Tibial nerve (tissue), 4 donors: ENCODE data around the gene ENDOU. TPM values are rescaled to one million over a fixed set of nuclear protein-coding genes. Genes with fewer than 3 reads are reported as not detected.
A peak's percentile ranks its signal among the peaks of the same experiment; 100 is the strongest.

Experiments
- DNase-seq, 2 donors: peaks; one replicate each; pipeline ENCODE4 v3.0.0-alpha.2; 2019; ENCODE audit warnings: low spot score in 2 of 2
- H3K27ac ChIP-seq, 4 donors: fragments of 200-600 bp; sonication (generic) in 3 of 4; one replicate each; pipeline ENCODE4 v1.5.1; 2017 to 2019; ENCODE audit warnings: mild to moderate bottlenecking in 1 of 4
- H3K27me3 ChIP-seq, 2 donors: fragments of 200-600 bp; sonication (generic) in 1 of 2; one replicate each; pipeline versions ENCODE4 v1.5.1 to v1.6.0; 2017 to 2019
- H3K36me3 ChIP-seq, 3 donors: fragments of 200-600 bp; sonication (generic); one replicate each; pipeline ENCODE4 v1.5.1; 2018 to 2019
- H3K4me1 ChIP-seq, 4 donors: fragments of 200-600 bp; sonication (generic) in 3 of 4; one replicate each; pipeline ENCODE4 v1.5.1; 2017 to 2019
- H3K4me3 ChIP-seq, 4 donors: fragments of 200-600 bp; sonication (generic) in 3 of 4; one replicate each; pipeline ENCODE4 v1.5.1; 2017 to 2019; ENCODE audit warnings: mild to moderate bottlenecking in 1 of 4, moderate library complexity in 1 of 4
- H3K9me3 ChIP-seq, 4 donors: fragments of 200-600 bp; sonication (generic) in 3 of 4; one replicate each; pipeline ENCODE4 v1.5.1; 2017 to 2019
- CTCF ChIP-seq, 5 experiments: fragments of 200-600 bp in 3 of 5; fragments of 450-650 bp in 2 of 5; sonication (generic) in 3 of 5; IDR thresholded peaks; one replicate each; pipeline ENCODE4 v1.5.1; 2016 to 2019; ENCODE audit warnings: antibody characterized with exemption in 5 of 5, mild to moderate bottlenecking in 3 of 5, moderate library complexity in 2 of 5
- EP300 ChIP-seq, 2 donors: sonication (generic); formaldehyde crosslinking; IDR thresholded peaks; one replicate each; pipeline ENCODE4 v1.6.1; 2017; ENCODE audit warnings: antibody characterized with exemption in 2 of 2, mild to moderate bottlenecking in 1 of 2
- POLR2A ChIP-seq, 2 donors: fragments of 450-650 bp; IDR thresholded peaks; one replicate each; pipeline ENCODE4 v1.6.1; 2017; ENCODE audit warnings: antibody characterized with exemption in 2 of 2, mild to moderate bottlenecking in 2 of 2, moderate library complexity in 2 of 2
- WGBS, 2 donors: methylation state at CpG; one replicate each; pipeline ENCODE4 v1.1.5; 2018; 5-methylcytosine and 5-hydroxymethylcytosine counted together
- total RNA-seq, 4 donors: library from RNA; depleted of rRNA; stranded (reverse); fragments of >200 nt; gene quantifications; one replicate each; pipeline ENCODE4 v1.1.0, GENCODE V29; 2016

The ENDOU gene
- total RNA-seq, 4 donors from 2014 or later: 0.30 to 1.2 (median 0.42) TPM; not detected in 1

- Histone ChIP-seq H3K27me3 (no peaks in the 10 kb centered on the region), H3K4me3 (no peak overlapping the region), H3K9me3 (no peaks in the 10 kb centered on the region), H3K4me1 (peaks cover 0 to 11% (median 3%) of the 10 kb centered on the region in 4 donors), H3K27ac (no peak overlapping the region), H3K36me3 (peaks cover 0 to 5% (median 0%) of the 10 kb centered on the region in 3 donors)
- TF ChIP-seq CTCF (IDR thresholded peaks at IDR 0.05): no peak
- no peak for TF ChIP-seq POLR2A (IDR thresholded peaks at IDR 0.05)
- TF ChIP-seq EP300 (IDR thresholded peaks at IDR 0.05): no peak
- DNase-seq: no peak
- WGBS, 2 donors: 91 to 100% methylated on average over 1 of the region's 1 CpG
Measured at GRCh38 chr12:47748507-47748828, 23.2 kb upstream of the ENDOU start.

- TF ChIP-seq EP300 (IDR thresholded peaks at IDR 0.05) (no peak), POLR2A (IDR thresholded peaks at IDR 0.05) (no peak)
- 90 to 94% methylated on average over 12 to 13 of the region's 14 CpGs for WGBS, 2 donors
- H3K4me1 ChIP-seq: peaks cover 0 to 5% (median 0%) of the 10 kb centered on the region in 4 donors
- H3K27ac ChIP-seq: no peak overlapping the region
- H3K27me3 ChIP-seq: no peaks in the 10 kb centered on the region
- peaks cover 0 to 5% (median 0%) of the 10 kb centered on the region in 3 donors for H3K36me3 ChIP-seq
- no peaks in the 10 kb centered on the region for H3K9me3 ChIP-seq
- DNase-seq: no peak
- no peak overlapping the region for H3K4me3 ChIP-seq
Measured at GRCh38 chr12:47747596-47748506, 22.6 kb upstream of the ENDOU start.

- TF ChIP-seq EP300 (IDR thresholded peaks at IDR 0.05) (no peak), POLR2A (IDR thresholded peaks at IDR 0.05) (no peak), CTCF (IDR thresholded peaks at IDR 0.05) (no peak)
- no peak overlapping the region for H3K27ac ChIP-seq
- 86 to 89% methylated on average over 4 of the region's 4 CpGs for WGBS, 2 donors
- H3K9me3 ChIP-seq: no peaks in the 10 kb centered on the region
- H3K27me3 ChIP-seq: no peaks in the 10 kb centered on the region
- no peak overlapping the region for H3K4me3 ChIP-seq
- no peaks in the 10 kb centered on the region for H3K4me1 ChIP-seq
- H3K36me3 ChIP-seq: peaks cover 0 to 5% (median 0%) of the 10 kb centered on the region in 3 donors
- DNase-seq: no peak
Measured at GRCh38 chr12:47747126-47747525, 21.8 kb upstream of the ENDOU start.

GRCh38 chr12:47746523-47746922, 21.2 kb upstream of the ENDOU start:
- DNase-seq: no peak
- H3K27me3 ChIP-seq: no peaks in the 10 kb centered on the region
- 87 to 88% methylated on average over 7 of the region's 7 CpGs for WGBS, 2 donors
- H3K4me3 ChIP-seq: no peak overlapping the region
- no peak overlapping the region for H3K27ac ChIP-seq
- peaks cover 0 to 5% (median 0%) of the 10 kb centered on the region in 3 donors for H3K36me3 ChIP-seq
- H3K9me3 ChIP-seq: no peaks in the 10 kb centered on the region
- peaks cover 0 to 6% (median 4%) of the 10 kb centered on the region in 4 donors for H3K4me1 ChIP-seq
- TF ChIP-seq CTCF (IDR thresholded peaks at IDR 0.05): no peak

GRCh38 chr12:47746073-47746472, 20.8 kb upstream of the ENDOU start:
- H3K4me1 ChIP-seq: peaks cover 0 to 10% (median 9%) of the 10 kb centered on the region in 4 donors
- H3K27ac ChIP-seq: peak overlapping the region in 1 of 4 donors; percentile 12
- peaks cover 0 to 5% (median 0%) of the 10 kb centered on the region in 3 donors for H3K36me3 ChIP-seq
- DNase-seq: no peak
- whole genome bisulfite sequencing, 2 donors: 74 to 79% methylated on average over 5 of the region's 5 CpGs
- TF ChIP-seq EP300 (IDR thresholded peaks at IDR 0.05) (no peak), POLR2A (IDR thresholded peaks at IDR 0.05) (no peak), CTCF (IDR thresholded peaks at IDR 0.05) (no peak)
- H3K9me3 ChIP-seq: no peaks in the 10 kb centered on the region
- H3K27me3 ChIP-seq: no peaks in the 10 kb centered on the region
- no peak overlapping the region for H3K4me3 ChIP-seq
